GM23248 (cell line): ENCODE results near the gene SCIMP.

Experiments
- EZH2 ChIP-seq: fragments of 200-600 bp; sonication (generic); IDR thresholded peaks from 2 replicates; pipeline ENCODE4 v1.6.1; 2018; ENCODE audit warnings: antibody characterized with exemption, mild to moderate bottlenecking; ENCODE audit not compliant: insufficient read depth, poor library complexity, severe bottlenecking
- EZH2phosphoT487 ChIP-seq: fragments of 200-600 bp; sonication (generic); IDR thresholded peaks from 2 replicates; pipeline ENCODE4 v1.6.1; 2018; ENCODE audit warnings: antibody characterized with exemption, moderate library complexity, mild to moderate bottlenecking, low read depth; ENCODE audit not compliant: insufficient read depth

GRCh38 chr17:5249615-5250014, 15.0 kb upstream of the SCIMP start:
- no peak for TF ChIP-seq EZH2
- TF ChIP-seq EZH2phosphoT487, result no peak
